ENCODE results near the gene PGM2L1.

Gene PGM2L1

DNA sequence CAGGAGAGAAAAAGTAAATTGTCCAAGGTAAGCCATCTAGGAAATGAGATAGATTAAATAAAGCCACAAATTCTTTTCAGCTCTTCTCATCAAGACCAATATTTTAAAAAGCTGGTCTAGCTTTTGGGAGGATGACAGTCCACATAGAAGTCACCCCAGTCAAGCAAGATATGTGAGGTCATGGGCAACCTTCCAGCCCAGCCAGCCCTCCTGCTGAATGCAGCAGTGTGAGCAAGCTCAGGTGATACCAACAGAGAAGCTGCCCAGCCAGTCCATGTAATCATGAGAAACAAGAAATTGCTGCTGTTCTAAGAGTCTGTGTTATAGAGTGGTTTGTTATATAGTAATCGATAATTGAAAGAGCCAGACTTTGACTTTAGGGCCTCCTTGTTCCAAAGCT, 40.4 kb upstream of the PGM2L1 start:
- no peak for DNase-seq (ENCODE audit: extremely low spot score)
- ChIA-PET CTCF (interaction anchor here (1.5 kb wide), 1 partner anchor 50 kb away, joined by 3 read pairs; no protein-coding TSS in a partner anchor), POLR2A (no interaction called here)
- TF ChIP-seq HDGF (IDR thresholded peaks at IDR 0.05; ENCODE audit: borderline replicate concordance), result no peak
- TF ChIP-seq SUZ12 (IDR thresholded peaks at IDR 0.05), result no peak
- TF ChIP-seq TARDBP (IDR thresholded peaks at IDR 0.05), result no peak
- TF ChIP-seq FOXM1 (IDR thresholded peaks at IDR 0.05; ENCODE audit: borderline replicate concordance), result no peak
- TF ChIP-seq LEF1 (IDR thresholded peaks at IDR 0.05; ENCODE audit: borderline replicate concordance), result no peak
- no peak for TF ChIP-seq FOXA1 (IDR thresholded peaks at IDR 0.05)

DNA sequence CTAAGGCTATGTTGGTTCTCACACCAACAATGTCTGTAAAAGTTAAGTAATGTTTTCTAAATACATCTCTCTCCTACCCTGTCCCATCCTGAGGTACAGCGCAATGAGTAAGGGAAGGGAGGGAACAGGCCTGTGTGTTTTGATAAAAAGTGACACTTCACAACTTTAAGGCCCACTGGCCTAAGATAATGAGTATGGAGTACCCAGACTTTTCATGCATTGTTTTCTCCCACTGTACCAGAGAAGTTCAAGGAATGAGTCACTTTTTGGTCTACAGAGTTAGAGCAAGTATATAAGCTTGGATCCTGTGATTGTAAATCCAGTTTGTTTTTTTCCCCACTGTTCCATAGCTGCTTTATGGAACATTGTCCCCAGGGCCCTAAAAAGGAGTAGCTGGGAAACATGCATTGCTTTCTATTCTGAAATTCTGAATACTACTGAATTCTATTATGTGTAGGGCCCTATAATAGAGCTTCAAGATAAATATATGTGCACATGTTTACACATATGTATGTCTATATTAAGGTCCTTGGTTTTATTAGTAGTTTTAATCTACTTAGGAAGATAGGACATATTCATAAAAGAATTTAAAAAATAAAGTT, 39.3 kb upstream of the PGM2L1 start:
- ChIA-PET POLR2A (interaction anchor here (0.9 kb wide), 1 partner anchor 39 kb away, joined by 8 read pairs; the partner anchor contains the start of gene PGM2L1), CTCF (interaction anchor here (0.6 to 2.4 kb wide), 5 partner anchors 12 to 113 kb away, joined by 3 to 11 read pairs (median 3); no protein-coding TSS in a partner anchor)
- DNase-seq (ENCODE audit: extremely low spot score), result no peak
- TF ChIP-seq LEF1 (IDR thresholded peaks at IDR 0.05; ENCODE audit: borderline replicate concordance), result no peak
- no peak for TF ChIP-seq FOXA1 (IDR thresholded peaks at IDR 0.05)
- no peak for TF ChIP-seq CTBP1 (IDR thresholded peaks at IDR 0.05; ENCODE audit: borderline replicate concordance)
- no peak for TF ChIP-seq ARNT (IDR thresholded peaks at IDR 0.05)
- TF ChIP-seq TARDBP (IDR thresholded peaks at IDR 0.05), result no peak
- no peak for TF ChIP-seq ZNF384 (IDR thresholded peaks at IDR 0.05)
- no peak for TF ChIP-seq L3MBTL2 (conservative IDR thresholded peaks at IDR 0.05)
- no peak for TF ChIP-seq FOXK2 (IDR thresholded peaks at IDR 0.05)
- TF ChIP-seq, protein P1, sequence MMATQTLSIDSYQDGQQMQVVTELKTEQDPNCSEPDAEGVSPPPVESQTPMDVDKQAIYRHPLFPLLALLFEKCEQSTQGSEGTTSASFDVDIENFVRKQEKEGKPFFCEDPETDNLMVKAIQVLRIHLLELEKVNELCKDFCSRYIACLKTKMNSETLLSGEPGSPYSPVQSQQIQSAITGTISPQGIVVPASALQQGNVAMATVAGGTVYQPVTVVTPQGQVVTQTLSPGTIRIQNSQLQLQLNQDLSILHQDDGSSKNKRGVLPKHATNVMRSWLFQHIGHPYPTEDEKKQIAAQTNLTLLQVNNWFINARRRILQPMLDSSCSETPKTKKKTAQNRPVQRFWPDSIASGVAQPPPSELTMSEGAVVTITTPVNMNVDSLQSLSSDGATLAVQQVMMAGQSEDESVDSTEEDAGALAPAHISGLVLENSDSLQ (IDR thresholded peaks at IDR 0.05), result no peak
- no peak for TF ChIP-seq SUZ12 (IDR thresholded peaks at IDR 0.05)
- no peak for TF ChIP-seq NFRKB (IDR thresholded peaks at IDR 0.05)
- no peak for TF ChIP-seq FOXM1 (IDR thresholded peaks at IDR 0.05; ENCODE audit: borderline replicate concordance)
- TF ChIP-seq ELF4 (IDR thresholded peaks at IDR 0.05), result no peak
- no peak for TF ChIP-seq BHLHE40 (IDR thresholded peaks at IDR 0.05; ENCODE audit: borderline replicate concordance)
- no peak for TF ChIP-seq SP1 (IDR thresholded peaks at IDR 0.05)
- TF ChIP-seq HDGF (IDR thresholded peaks at IDR 0.05; ENCODE audit: borderline replicate concordance), result no peak

DNA sequence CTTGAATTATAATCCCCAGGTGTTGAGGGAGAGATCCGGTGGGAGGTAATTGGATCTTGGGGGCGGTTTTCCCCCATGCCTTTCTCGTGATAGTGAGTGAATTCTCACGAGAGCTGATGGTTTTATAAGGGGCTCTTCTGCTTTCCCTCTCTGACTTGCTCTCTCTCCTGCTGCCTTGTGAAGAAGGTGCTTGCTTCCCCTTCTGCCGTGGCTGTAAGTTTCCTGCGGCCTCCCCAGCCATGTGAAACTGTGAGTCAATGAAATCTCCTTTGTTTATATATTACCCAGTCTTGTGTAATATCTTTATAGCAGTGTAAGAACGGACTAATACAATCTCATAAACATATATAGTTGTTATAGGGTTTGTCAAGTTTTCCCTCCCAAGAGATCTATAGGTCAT, 36.3 kb upstream of the PGM2L1 start:
- POLR2A ChIA-PET, result no interaction called here
- CTCF ChIA-PET, result no interaction called here
- no peak for DNase-seq (ENCODE audit: extremely low spot score)
- no peak for TF ChIP-seq ARNT (IDR thresholded peaks at IDR 0.05)
- TF ChIP-seq LEF1 (IDR thresholded peaks at IDR 0.05; ENCODE audit: borderline replicate concordance), result no peak
- TF ChIP-seq NFRKB (IDR thresholded peaks at IDR 0.05), result no peak
- TF ChIP-seq SUZ12 (IDR thresholded peaks at IDR 0.05), result no peak
- TF ChIP-seq TARDBP (IDR thresholded peaks at IDR 0.05), result no peak
- no peak for TF ChIP-seq FOXM1 (IDR thresholded peaks at IDR 0.05; ENCODE audit: borderline replicate concordance)
- TF ChIP-seq ZNF384 (IDR thresholded peaks at IDR 0.05), result no peak
- no peak for TF ChIP-seq BHLHE40 (IDR thresholded peaks at IDR 0.05; ENCODE audit: borderline replicate concordance)
- TF ChIP-seq HDGF (IDR thresholded peaks at IDR 0.05; ENCODE audit: borderline replicate concordance), result no peak
- no peak for TF ChIP-seq FOXK2 (IDR thresholded peaks at IDR 0.05)
- TF ChIP-seq CTBP1 (IDR thresholded peaks at IDR 0.05; ENCODE audit: borderline replicate concordance), result no peak
- no peak for TF ChIP-seq SP1 (IDR thresholded peaks at IDR 0.05)
- TF ChIP-seq, protein P1 (IDR thresholded peaks at IDR 0.05), result no peak
- no peak for TF ChIP-seq L3MBTL2 (conservative IDR thresholded peaks at IDR 0.05)
- TF ChIP-seq FOXA1 (IDR thresholded peaks at IDR 0.05), result no peak

DNA sequence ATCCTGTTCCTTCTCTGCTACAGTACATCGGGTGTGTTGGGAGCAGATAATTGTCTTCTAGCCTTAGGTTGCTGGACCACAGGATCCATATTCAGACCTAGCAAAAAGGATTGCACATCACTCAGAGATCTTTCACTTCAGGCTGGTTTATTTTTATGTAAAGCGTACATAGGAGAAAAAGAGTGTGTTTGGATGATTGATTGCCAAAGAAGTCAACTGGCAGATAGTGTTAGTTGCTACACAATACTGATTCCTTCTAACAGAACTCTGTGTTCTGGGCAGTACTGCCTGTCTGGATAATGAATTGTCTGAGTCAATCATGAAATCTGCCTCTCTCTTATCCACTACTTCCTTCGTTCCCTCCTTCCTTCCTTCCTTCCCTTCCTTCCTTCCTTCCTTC, 31.0 kb upstream of the PGM2L1 start:
- POLR2A ChIA-PET, result no interaction called here
- TF ChIP-seq CTBP1 (IDR thresholded peaks at IDR 0.05; ENCODE audit: borderline replicate concordance), result no peak
- no peak for TF ChIP-seq TARDBP (IDR thresholded peaks at IDR 0.05)
- no peak for TF ChIP-seq LEF1 (IDR thresholded peaks at IDR 0.05; ENCODE audit: borderline replicate concordance)
- TF ChIP-seq L3MBTL2 (conservative IDR thresholded peaks at IDR 0.05), result no peak
- TF ChIP-seq, protein P1 (IDR thresholded peaks at IDR 0.05), result no peak
- TF ChIP-seq BHLHE40 (IDR thresholded peaks at IDR 0.05; ENCODE audit: borderline replicate concordance), result no peak
- no peak for TF ChIP-seq ARNT (IDR thresholded peaks at IDR 0.05)
- no peak for TF ChIP-seq SP1 (IDR thresholded peaks at IDR 0.05)
- TF ChIP-seq FOXK2 (IDR thresholded peaks at IDR 0.05), result no peak
- no peak for TF ChIP-seq ZNF384 (IDR thresholded peaks at IDR 0.05)
- no peak for TF ChIP-seq FOXM1 (IDR thresholded peaks at IDR 0.05; ENCODE audit: borderline replicate concordance)
- TF ChIP-seq ELF4 (IDR thresholded peaks at IDR 0.05), result no peak
- no peak for TF ChIP-seq NFRKB (IDR thresholded peaks at IDR 0.05)
- TF ChIP-seq FOXA1 (IDR thresholded peaks at IDR 0.05), result no peak
- CTCF ChIA-PET, result no interaction called here
- no peak for DNase-seq (ENCODE audit: extremely low spot score)

DNA sequence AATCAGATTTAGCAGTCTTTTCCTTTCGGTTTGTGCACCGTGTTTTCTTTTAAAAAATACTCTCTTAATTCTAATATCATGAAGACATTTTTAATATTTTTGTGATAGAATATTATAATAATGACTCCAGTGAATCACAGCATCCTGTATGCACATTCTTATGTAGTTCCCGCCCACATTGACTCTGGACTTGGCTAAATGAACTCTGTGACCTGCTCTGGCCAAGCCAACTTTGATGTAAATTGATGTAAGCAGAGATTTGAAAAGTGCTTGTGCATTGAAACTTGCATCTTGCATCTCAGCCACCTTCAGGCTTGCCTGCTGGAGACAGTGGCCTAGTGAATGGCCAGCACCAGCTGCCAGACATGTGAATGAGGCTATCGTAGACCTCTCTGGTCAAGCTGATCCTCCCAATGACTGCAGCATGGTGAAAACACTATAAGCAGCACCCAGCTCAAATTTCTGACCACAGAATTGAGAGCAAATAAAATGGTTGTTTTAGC, 29.2 kb upstream of the PGM2L1 start:
- POLR2A ChIA-PET, result interaction anchor here (1.2 kb wide), 1 partner anchor 29 kb away, joined by 3 read pairs; the partner anchor contains the start of gene PGM2L1
- CTCF ChIA-PET, result no interaction called here

More for the DNA sequence above, 29.2 kb upstream of the PGM2L1 start:
- no peak for TF ChIP-seq ZNF384 (IDR thresholded peaks at IDR 0.05)
- no peak for TF ChIP-seq FOXK2 (IDR thresholded peaks at IDR 0.05)
- TF ChIP-seq NFRKB (IDR thresholded peaks at IDR 0.05), result no peak
- no peak for TF ChIP-seq CTBP1 (IDR thresholded peaks at IDR 0.05; ENCODE audit: borderline replicate concordance)
- TF ChIP-seq FOXA1 (IDR thresholded peaks at IDR 0.05), result no peak
- TF ChIP-seq ARNT (IDR thresholded peaks at IDR 0.05), result no peak
- TF ChIP-seq BHLHE40 (IDR thresholded peaks at IDR 0.05; ENCODE audit: borderline replicate concordance), result no peak
- TF ChIP-seq SUZ12 (IDR thresholded peaks at IDR 0.05), result no peak
- no peak for TF ChIP-seq FOXM1 (IDR thresholded peaks at IDR 0.05; ENCODE audit: borderline replicate concordance)
- TF ChIP-seq L3MBTL2 (conservative IDR thresholded peaks at IDR 0.05), result no peak
- no peak for TF ChIP-seq ELF4 (IDR thresholded peaks at IDR 0.05)
- TF ChIP-seq TARDBP (IDR thresholded peaks at IDR 0.05), result no peak
- no peak for TF ChIP-seq HDGF (IDR thresholded peaks at IDR 0.05; ENCODE audit: borderline replicate concordance)
- TF ChIP-seq, protein P1 (IDR thresholded peaks at IDR 0.05), result no peak
- TF ChIP-seq SP1 (IDR thresholded peaks at IDR 0.05), result no peak
- TF ChIP-seq LEF1 (IDR thresholded peaks at IDR 0.05; ENCODE audit: borderline replicate concordance), result no peak
- no peak for DNase-seq (ENCODE audit: extremely low spot score)
